IPS-18c (cell line): ENCODE data around the gene DENND4B.

Source experiments
- H3K4me3 ChIP-seq: 2 replicates; pipeline ENCODE4 v1.7.0; 2013; ENCODE audit warnings: low read depth, mild to moderate bottlenecking, low read length, moderate library complexity; ENCODE audit not compliant: insufficient read depth
- H3K9me3 ChIP-seq: one replicate; pipeline ENCODE4 v1.6.1; 2013; ENCODE audit warnings: mild to moderate bottlenecking, low read length, moderate library complexity; ENCODE audit not compliant: control insufficient read depth, insufficient read depth

The DENND4B gene

GRCh38 chr1:153881751-153882150, 64.8 kb downstream of the DENND4B start:
- Histone ChIP-seq H3K9me3 (no peaks in the 10 kb centered on the region), H3K4me3 (no peak overlapping the region)

GRCh38 chr1:153880962-153881361, 65.6 kb downstream of the DENND4B start:
- Histone ChIP-seq H3K4me3 (no peak overlapping the region), H3K9me3 (no peaks in the 10 kb centered on the region)

GRCh38 chr1:153880024-153880423, 66.5 kb downstream of the DENND4B start:
- H3K9me3 ChIP-seq, result no peaks in the 10 kb centered on the region
- no peak overlapping the region for H3K4me3 ChIP-seq
